GM10248 (cell line): Measurements from ENCODE around the gene PLA2G2E.

Source experiments
- CTCF ChIA-PET: fragments of 300-600 bp; sonication (Branson Sonifier 250); formaldehyde crosslinking; extraction: SDS; loops from one replicate; lab custom pipeline; 2021; ENCODE audit warnings: antibody characterized with exemption; lab: Yijun Ruan, JAX
- POLR2A ChIA-PET: fragments of 350-650 bp; sonication (Branson Sonifier 250); formaldehyde crosslinking; extraction: SDS; loops from one replicate; lab custom pipeline; 2020; ENCODE audit warnings: antibody characterized with exemption; lab: Yijun Ruan, JAX
- DNase-seq: peaks from one replicate; pipeline ENCODE4 v3.0.0; 2012; ENCODE audit errors: extremely low spot score
- CTCF ChIP-seq: IDR thresholded peaks from 2 replicates; pipeline ENCODE4 v1.5.1; 2012; ENCODE audit warnings: mild to moderate bottlenecking, low read depth; ENCODE audit errors: extremely low read depth, missing control alignments, control extremely low read depth

Gene PLA2G2E

GRCh38 chr1:19893687-19894086 lies 29.7 kb downstream of the PLA2G2E start:
- TF ChIP-seq CTCF, result no peak
- ChIA-PET CTCF (interaction anchor here (1.1 to 6.4 kb wide), 3 partner anchors 9 to 13 kb away, joined by 3 to 42 read pairs (median 5); partner anchors contain the start of gene OTUD3), POLR2A (no interaction called here)
- no peak for DNase-seq

GRCh38 chr1:19892628-19893168 lies 30.7 kb downstream of the PLA2G2E start:
- CTCF ChIA-PET, result interaction anchor here (2.0 to 6.4 kb wide), 2 partner anchors 10 to 11 kb away, joined by 5 to 42 read pairs; partner anchors contain the start of gene OTUD3
- POLR2A ChIA-PET, result no interaction called here
- no peak for TF ChIP-seq CTCF
- no peak for DNase-seq

- no peak for TF ChIP-seq CTCF
- no peak for DNase-seq
- POLR2A ChIA-PET, result no interaction called here
- CTCF ChIA-PET, result interaction anchor here (6.4 kb wide), 1 partner anchor 10 kb away, joined by 42 read pairs; the partner anchor contains the start of gene OTUD3
These were observed 31.3 kb downstream of the PLA2G2E start for GRCh38 chr1:19892129-19892528.

GRCh38 chr1:19889656-19890055 lies 33.8 kb downstream of the PLA2G2E start:
- CTCF ChIA-PET, result interaction anchor here (1.0 kb wide), 1 partner anchor 327 kb away, joined by 4 read pairs; no protein-coding TSS in a partner anchor
- DNase-seq, result no peak
- POLR2A ChIA-PET, result interaction anchor here (0.6 kb wide), 1 partner anchor 108 kb away, joined by 6 read pairs; no protein-coding TSS in a partner anchor
- TF ChIP-seq CTCF, result no peak

GRCh38 chr1:19888112-19888511 lies 35.3 kb downstream of the PLA2G2E start:
- no peak for DNase-seq
- CTCF ChIA-PET, result no interaction called here
- POLR2A ChIA-PET, result no interaction called here
- TF ChIP-seq CTCF, result no peak

GRCh38 chr1:19885821-19886220 lies 37.6 kb downstream of the PLA2G2E start:
- POLR2A ChIA-PET, result no interaction called here
- TF ChIP-seq CTCF, result no peak
- CTCF ChIA-PET, result interaction anchor here (1.0 to 2.0 kb wide), 3 partner anchors 11 to 21 kb away, joined by 3 to 5 read pairs (median 3); no protein-coding TSS in a partner anchor
- DNase-seq, result no peak
